ENCODE data around the gene RIPK1. TPM values are rescaled to one million over a fixed set of nuclear protein-coding genes. Genes with fewer than 3 reads are reported as not detected.

RIPK1 gene
- total and polyA plus RNA-seq, 10 of the 15 experiments (the other 5 are each of a cell fraction or from before 2014, with no cell fraction given), result 1.6 to 11.2 (median 6.3) TPM

DNA sequence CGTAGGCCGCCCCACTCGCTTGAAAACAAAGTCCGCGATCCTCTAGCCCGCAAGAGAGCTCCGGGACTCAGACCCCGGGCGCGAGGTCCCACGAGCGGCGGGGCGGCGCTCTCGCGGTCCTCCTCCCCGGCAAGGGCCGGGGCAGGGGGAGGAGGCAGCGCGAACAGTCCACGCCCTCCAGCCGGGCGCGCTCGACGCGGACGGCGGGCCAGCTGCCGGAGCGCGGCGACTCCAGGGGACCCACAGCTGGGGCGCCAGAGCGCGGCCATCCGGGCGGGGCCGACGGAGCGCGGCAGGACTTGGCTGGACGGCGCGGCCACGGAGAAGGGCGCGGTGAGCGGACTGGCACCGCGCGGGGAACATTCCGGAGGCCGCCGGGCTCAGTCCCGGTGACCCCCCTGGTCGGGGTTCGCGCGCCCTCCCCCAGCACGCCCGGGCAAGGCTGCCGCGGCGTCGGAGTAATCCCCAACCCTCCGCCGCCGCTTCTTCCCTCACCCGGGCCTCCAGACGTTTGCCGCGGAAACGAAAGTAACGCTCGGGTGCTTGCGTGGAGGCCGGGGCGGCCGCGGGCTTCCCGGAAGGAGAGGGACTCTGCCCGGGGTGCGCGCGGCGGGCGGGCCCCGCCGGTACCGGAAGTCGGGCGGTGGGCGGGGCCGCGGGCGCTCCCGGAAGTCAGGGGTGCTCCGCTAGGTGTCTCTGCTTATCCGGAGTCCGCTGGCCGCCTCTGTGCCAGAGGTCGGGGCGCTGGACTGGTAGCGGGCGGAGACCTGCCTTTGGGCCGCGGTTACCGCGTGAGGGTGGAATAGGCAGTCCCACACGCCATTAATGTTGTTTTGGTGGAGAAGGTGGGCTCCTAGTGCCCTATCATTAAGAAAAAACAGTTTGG, at the start of gene RIPK1 (continued):
- TF ChIP-seq, protein P1, sequence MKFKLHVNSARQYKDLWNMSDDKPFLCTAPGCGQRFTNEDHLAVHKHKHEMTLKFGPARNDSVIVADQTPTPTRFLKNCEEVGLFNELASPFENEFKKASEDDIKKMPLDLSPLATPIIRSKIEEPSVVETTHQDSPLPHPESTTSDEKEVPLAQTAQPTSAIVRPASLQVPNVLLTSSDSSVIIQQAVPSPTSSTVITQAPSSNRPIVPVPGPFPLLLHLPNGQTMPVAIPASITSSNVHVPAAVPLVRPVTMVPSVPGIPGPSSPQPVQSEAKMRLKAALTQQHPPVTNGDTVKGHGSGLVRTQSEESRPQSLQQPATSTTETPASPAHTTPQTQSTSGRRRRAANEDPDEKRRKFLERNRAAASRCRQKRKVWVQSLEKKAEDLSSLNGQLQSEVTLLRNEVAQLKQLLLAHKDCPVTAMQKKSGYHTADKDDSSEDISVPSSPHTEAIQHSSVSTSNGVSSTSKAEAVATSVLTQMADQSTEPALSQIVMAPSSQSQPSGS (IDR thresholded peaks at IDR 0.05; ENCODE audit: low read length), result no peak
- TF ChIP-seq KAT2A (conservative IDR thresholded peaks at IDR 0.05; ENCODE audit: control insufficient read depth, low read depth, low read length) (no peak), ZSCAN29 (IDR thresholded peaks at IDR 0.05) (no peak), ZNF384 (IDR thresholded peaks at IDR 0.05; ENCODE audit: borderline replicate concordance, low read depth, low read length) (no peak), KDM1A (IDR thresholded peaks at IDR 0.05; ENCODE audit: borderline replicate concordance) (no peak), NR2C2 (IDR thresholded peaks at IDR 0.05; ENCODE audit: borderline replicate concordance, control insufficient read depth, insufficient read length, low read depth) (no peak), CHD4 (IDR thresholded peaks at IDR 0.05) (no peak), NBN (IDR thresholded peaks at IDR 0.05) (0 out of 2 replicates have a peak, but pooled peaks have one; percentile 70)
- TF ChIP-seq, protein P2, sequence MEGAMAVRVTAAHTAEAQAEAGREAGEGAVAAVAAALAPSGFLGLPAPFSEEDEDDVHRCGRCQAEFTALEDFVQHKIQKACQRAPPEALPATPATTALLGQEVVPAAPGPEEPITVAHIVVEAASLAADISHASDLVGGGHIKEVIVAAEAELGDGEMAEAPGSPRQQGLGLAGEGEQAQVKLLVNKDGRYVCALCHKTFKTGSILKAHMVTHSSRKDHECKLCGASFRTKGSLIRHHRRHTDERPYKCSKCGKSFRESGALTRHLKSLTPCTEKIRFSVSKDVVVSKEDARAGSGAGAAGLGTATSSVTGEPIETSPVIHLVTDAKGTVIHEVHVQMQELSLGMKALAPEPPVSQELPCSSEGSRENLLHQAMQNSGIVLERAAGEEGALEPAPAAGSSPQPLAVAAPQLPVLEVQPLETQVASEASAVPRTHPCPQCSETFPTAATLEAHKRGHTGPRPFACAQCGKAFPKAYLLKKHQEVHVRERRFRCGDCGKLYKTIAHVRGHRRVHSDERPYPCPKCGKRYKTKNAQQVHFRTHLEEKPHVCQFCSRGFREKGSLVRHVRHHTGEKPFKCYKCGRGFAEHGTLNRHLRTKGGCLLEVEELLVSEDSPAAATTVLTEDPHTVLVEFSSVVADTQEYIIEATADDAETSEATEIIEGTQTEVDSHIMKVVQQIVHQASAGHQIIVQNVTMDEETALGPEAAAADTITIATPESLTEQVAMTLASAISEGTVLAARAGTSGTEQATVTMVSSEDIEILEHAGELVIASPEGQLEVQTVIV (IDR thresholded peaks at IDR 0.05; ENCODE audit: borderline replicate concordance, partially characterized antibody), result peak; percentile 71
- TF ChIP-seq, protein P3, sequence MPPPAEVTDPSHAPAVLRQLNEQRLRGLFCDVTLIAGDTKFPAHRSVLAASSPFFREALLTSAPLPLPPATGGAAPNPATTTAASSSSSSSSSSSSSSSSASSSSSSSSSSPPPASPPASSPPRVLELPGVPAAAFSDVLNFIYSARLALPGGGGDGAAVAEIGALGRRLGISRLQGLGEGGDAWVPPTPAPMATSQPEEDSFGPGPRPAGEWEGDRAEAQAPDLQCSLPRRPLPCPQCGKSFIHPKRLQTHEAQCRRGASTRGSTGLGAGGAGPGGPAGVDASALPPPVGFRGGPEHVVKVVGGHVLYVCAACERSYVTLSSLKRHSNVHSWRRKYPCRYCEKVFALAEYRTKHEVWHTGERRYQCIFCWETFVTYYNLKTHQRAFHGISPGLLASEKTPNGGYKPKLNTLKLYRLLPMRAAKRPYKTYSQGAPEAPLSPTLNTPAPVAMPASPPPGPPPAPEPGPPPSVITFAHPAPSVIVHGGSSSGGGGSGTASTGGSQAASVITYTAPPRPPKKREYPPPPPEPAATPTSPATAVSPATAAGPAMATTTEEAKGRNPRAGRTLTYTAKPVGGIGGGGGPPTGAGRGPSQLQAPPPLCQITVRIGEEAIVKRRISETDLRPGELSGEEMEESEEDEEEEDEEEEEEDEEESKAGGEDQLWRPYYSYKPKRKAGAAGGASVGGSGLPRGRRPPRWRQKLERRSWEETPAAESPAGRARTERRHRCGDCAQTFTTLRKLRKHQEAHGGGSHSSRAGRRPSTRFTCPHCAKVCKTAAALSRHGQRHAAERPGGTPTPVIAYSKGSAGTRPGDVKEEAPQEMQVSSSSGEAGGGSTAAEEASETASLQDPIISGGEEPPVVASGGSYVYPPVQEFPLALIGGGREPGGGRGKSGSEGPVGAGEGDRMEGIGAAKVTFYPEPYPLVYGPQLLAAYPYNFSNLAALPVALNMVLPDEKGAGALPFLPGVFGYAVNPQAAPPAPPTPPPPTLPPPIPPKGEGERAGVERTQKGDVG (CRISPR knock-in tag; IDR thresholded peaks at IDR 0.05), result no peak
- TF ChIP-seq, protein P4, sequence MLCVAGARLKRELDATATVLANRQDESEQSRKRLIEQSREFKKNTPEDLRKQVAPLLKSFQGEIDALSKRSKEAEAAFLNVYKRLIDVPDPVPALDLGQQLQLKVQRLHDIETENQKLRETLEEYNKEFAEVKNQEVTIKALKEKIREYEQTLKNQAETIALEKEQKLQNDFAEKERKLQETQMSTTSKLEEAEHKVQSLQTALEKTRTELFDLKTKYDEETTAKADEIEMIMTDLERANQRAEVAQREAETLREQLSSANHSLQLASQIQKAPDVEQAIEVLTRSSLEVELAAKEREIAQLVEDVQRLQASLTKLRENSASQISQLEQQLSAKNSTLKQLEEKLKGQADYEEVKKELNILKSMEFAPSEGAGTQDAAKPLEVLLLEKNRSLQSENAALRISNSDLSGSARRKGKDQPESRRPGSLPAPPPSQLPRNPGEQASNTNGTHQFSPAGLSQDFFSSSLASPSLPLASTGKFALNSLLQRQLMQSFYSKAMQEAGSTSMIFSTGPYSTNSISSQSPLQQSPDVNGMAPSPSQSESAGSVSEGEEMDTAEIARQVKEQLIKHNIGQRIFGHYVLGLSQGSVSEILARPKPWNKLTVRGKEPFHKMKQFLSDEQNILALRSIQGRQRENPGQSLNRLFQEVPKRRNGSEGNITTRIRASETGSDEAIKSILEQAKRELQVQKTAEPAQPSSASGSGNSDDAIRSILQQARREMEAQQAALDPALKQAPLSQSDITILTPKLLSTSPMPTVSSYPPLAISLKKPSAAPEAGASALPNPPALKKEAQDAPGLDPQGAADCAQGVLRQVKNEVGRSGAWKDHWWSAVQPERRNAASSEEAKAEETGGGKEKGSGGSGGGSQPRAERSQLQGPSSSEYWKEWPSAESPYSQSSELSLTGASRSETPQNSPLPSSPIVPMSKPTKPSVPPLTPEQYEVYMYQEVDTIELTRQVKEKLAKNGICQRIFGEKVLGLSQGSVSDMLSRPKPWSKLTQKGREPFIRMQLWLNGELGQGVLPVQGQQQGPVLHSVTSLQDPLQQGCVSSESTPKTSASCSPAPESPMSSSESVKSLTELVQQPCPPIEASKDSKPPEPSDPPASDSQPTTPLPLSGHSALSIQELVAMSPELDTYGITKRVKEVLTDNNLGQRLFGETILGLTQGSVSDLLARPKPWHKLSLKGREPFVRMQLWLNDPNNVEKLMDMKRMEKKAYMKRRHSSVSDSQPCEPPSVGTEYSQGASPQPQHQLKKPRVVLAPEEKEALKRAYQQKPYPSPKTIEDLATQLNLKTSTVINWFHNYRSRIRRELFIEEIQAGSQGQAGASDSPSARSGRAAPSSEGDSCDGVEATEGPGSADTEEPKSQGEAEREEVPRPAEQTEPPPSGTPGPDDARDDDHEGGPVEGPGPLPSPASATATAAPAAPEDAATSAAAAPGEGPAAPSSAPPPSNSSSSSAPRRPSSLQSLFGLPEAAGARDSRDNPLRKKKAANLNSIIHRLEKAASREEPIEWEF (IDR thresholded peaks at IDR 0.05; ENCODE audit: insufficient replicate concordance, low read depth, low read length), result no peak
- TF ChIP-seq, protein P5, sequence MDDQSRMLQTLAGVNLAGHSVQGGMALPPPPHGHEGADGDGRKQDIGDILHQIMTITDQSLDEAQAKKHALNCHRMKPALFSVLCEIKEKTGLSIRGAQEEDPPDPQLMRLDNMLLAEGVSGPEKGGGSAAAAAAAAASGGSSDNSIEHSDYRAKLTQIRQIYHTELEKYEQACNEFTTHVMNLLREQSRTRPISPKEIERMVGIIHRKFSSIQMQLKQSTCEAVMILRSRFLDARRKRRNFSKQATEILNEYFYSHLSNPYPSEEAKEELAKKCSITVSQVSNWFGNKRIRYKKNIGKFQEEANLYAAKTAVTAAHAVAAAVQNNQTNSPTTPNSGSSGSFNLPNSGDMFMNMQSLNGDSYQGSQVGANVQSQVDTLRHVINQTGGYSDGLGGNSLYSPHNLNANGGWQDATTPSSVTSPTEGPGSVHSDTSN (IDR thresholded peaks at IDR 0.05; ENCODE audit: insufficient replicate concordance, low read depth, low read length), result no peak

Data from GM12878 (cell line).